ENCODE data around the gene SMIM24.
"Not testable (repeated sequence)": the region's sequence is repeated elsewhere in the genome, so short reads cannot be mapped to it uniquely, and the experiment has no call there.

Gene SMIM24

GRCh38 chr19:3513229-3514140 is 33.2 kb upstream of the SMIM24 start:
- Histone ChIP-seq H3K36me3 (ENCODE audit: control insufficient read depth, insufficient read depth, low read length) (peaks cover 12% of the 10 kb centered on the region), H3K4me1 (ENCODE audit: control insufficient read depth, insufficient read depth, low read length) (peaks cover 3% of the 10 kb centered on the region), H3K27ac (ENCODE audit: low read depth, low read length) (no peak overlapping the region), H3K9ac (ENCODE audit: low read depth, low read length) (no peak overlapping the region), H3K4me3 (ENCODE audit: low read depth, low read length) (no peak overlapping the region), H3K9me3 (ENCODE audit: control insufficient read depth, insufficient read depth, low read length) (no peaks in the 10 kb centered on the region), H3K27me3 (ENCODE audit: control insufficient read depth, insufficient read depth, low read length) (no peaks in the 10 kb centered on the region)

GRCh38 chr19:3512562-3513228 is 32.4 kb upstream of the SMIM24 start:
- peaks cover under 1% of the 10 kb centered on the region; the same call in 1 of the 2 replicates for H3K4me1 ChIP-seq (ENCODE audit: control insufficient read depth, insufficient read depth, low read length)
- peaks cover 12% of the 10 kb centered on the region for H3K36me3 ChIP-seq (ENCODE audit: control insufficient read depth, insufficient read depth, low read length)
- no peak overlapping the region for H3K9ac ChIP-seq (ENCODE audit: low read depth, low read length)
- no peak overlapping the region for H3K4me3 ChIP-seq (ENCODE audit: low read depth, low read length)
- H3K27me3 ChIP-seq (ENCODE audit: control insufficient read depth, insufficient read depth, low read length): no peaks in the 10 kb centered on the region
- no peaks in the 10 kb centered on the region for H3K9me3 ChIP-seq (ENCODE audit: control insufficient read depth, insufficient read depth, low read length)
- no peak overlapping the region for H3K27ac ChIP-seq (ENCODE audit: low read depth, low read length)

- no peak overlapping the region for H3K27ac ChIP-seq (ENCODE audit: low read depth, low read length)
- peaks cover 2% of the 10 kb centered on the region; the same call in 1 of the 2 replicates for H3K4me1 ChIP-seq (ENCODE audit: control insufficient read depth, insufficient read depth, low read length)
- no peaks in the 10 kb centered on the region for H3K27me3 ChIP-seq (ENCODE audit: control insufficient read depth, insufficient read depth, low read length)
- H3K9ac ChIP-seq (ENCODE audit: low read depth, low read length): no peak overlapping the region
- H3K4me3 ChIP-seq (ENCODE audit: low read depth, low read length): no peak overlapping the region
- no peaks in the 10 kb centered on the region for H3K9me3 ChIP-seq (ENCODE audit: control insufficient read depth, insufficient read depth, low read length)
- peaks cover 12% of the 10 kb centered on the region for H3K36me3 ChIP-seq (ENCODE audit: control insufficient read depth, insufficient read depth, low read length)
Observed at GRCh38 chr19:3511506-3512251, 31.4 kb upstream of the SMIM24 start.

DNA sequence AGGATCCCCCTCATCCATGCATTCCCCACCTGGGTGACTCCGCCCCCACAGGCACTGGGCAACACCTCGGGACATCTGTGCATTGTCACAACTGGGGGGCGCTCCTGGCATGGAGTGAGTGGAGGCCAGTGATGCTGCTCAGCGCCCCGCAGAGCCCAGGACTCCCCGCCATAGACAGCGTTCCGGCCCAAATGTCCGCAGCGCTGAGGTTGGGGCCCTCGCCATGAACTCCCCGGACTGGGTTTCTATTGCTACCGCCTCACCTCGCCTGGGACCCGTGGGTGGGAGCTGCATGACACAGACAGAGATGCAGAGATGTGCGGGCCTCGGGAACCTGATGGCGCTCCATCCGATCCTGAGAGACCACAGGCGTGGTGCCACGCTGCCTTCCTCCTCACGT is 30.4 kb upstream of the SMIM24 start:
- no peak overlapping the region for H3K4me3 ChIP-seq (ENCODE audit: low read depth, low read length)
- H3K9ac ChIP-seq (ENCODE audit: low read depth, low read length): no peak overlapping the region
- no peaks in the 10 kb centered on the region for H3K9me3 ChIP-seq (ENCODE audit: control insufficient read depth, insufficient read depth, low read length)
- H3K36me3 ChIP-seq (ENCODE audit: control insufficient read depth, insufficient read depth, low read length): peaks cover 12% of the 10 kb centered on the region
- H3K27me3 ChIP-seq (ENCODE audit: control insufficient read depth, insufficient read depth, low read length): no peaks in the 10 kb centered on the region
- no peak overlapping the region for H3K27ac ChIP-seq (ENCODE audit: low read depth, low read length)
- H3K4me1 ChIP-seq (ENCODE audit: control insufficient read depth, insufficient read depth, low read length): peaks cover 2% of the 10 kb centered on the region; the same call in 1 of the 2 replicates

- Histone ChIP-seq H3K9me3 (ENCODE audit: control insufficient read depth, insufficient read depth, low read length) (no peaks in the 10 kb centered on the region), H3K4me1 (ENCODE audit: control insufficient read depth, insufficient read depth, low read length) (0 out of 2 replicates have a peak, but pooled peaks cover 2% of the 10 kb centered on the region), H3K27me3 (ENCODE audit: control insufficient read depth, insufficient read depth, low read length) (no peaks in the 10 kb centered on the region), H3K4me3 (ENCODE audit: low read depth, low read length) (no peak overlapping the region), H3K36me3 (ENCODE audit: control insufficient read depth, insufficient read depth, low read length) (peaks cover 12% of the 10 kb centered on the region), H3K9ac (ENCODE audit: low read depth, low read length) (no peak overlapping the region), H3K27ac (ENCODE audit: low read depth, low read length) (no peak overlapping the region)
Observed at GRCh38 chr19:3509566-3509989, 29.3 kb upstream of the SMIM24 start.

DNA sequence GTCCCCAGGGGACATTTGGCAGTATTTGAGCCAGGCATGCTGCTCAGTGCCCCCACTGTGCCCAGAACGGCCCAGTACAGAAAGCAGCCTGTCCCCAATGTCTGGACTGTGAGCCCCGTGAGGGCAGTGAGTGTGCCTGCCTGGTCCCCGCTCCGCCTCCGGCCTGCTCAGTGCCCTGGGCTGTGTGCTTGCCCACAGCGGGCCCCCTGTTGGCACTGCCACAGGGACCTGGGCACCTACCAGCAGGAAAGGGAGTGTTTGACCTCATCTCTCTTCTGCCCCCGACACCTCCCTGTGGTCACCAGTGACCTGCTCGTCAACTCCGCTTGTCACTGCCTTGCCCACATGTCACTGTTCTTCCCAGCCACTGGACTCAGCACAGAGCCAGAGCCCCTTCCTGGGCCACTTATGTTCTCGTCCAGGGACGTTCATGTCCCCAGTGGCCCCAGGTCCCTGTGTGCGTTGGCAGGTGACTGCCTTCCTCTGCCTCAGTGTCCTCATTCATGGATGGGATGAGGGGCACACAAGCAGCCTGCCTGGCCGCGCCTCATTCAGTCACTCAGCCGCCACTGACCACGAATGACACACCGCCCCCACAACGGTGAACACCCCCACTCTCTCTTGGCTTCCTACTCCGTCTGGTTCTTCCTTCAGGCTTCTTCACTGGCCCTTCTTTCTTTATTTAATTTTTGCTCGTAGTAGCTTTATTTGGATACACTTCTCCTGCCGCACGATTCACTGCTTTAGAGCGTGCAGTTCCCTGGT is 28.6 kb upstream of the SMIM24 start:
- Histone ChIP-seq H3K9me3 (ENCODE audit: control insufficient read depth, insufficient read depth, low read length) (no peaks in the 10 kb centered on the region), H3K27me3 (ENCODE audit: control insufficient read depth, insufficient read depth, low read length) (no peaks in the 10 kb centered on the region), H3K27ac (ENCODE audit: low read depth, low read length) (no peak overlapping the region), H3K36me3 (ENCODE audit: control insufficient read depth, insufficient read depth, low read length) (peaks cover 12% of the 10 kb centered on the region), H3K4me1 (ENCODE audit: control insufficient read depth, insufficient read depth, low read length) (0 out of 2 replicates have a peak, but pooled peaks cover 2% of the 10 kb centered on the region), H3K4me3 (ENCODE audit: low read depth, low read length) (no peak overlapping the region), H3K9ac (ENCODE audit: low read depth, low read length) (no peak overlapping the region)

GRCh38 chr19:3508121-3508661 is 27.9 kb upstream of the SMIM24 start:
- not testable (repeated sequence) for H3K27ac ChIP-seq (ENCODE audit: low read depth, low read length); H3K4me1 ChIP-seq (ENCODE audit: control insufficient read depth, insufficient read depth, low read length); H3K9ac ChIP-seq (ENCODE audit: low read depth, low read length); H3K9me3 ChIP-seq (ENCODE audit: control insufficient read depth, insufficient read depth, low read length); H3K4me3 ChIP-seq (ENCODE audit: low read depth, low read length); H3K27me3 ChIP-seq (ENCODE audit: control insufficient read depth, insufficient read depth, low read length)
- peaks cover 12% of the 10 kb centered on the region for H3K36me3 ChIP-seq (ENCODE audit: control insufficient read depth, insufficient read depth, low read length)

GRCh38 chr19:3507371-3508120 is 27.2 kb upstream of the SMIM24 start:
- H3K27ac ChIP-seq (ENCODE audit: low read depth, low read length): peak overlapping the region; percentile 58
- H3K27me3 ChIP-seq (ENCODE audit: control insufficient read depth, insufficient read depth, low read length): no peaks in the 10 kb centered on the region
- peak overlapping the region; percentile 77 for H3K4me3 ChIP-seq (ENCODE audit: low read depth, low read length)
- 0 out of 2 replicates have a peak, but pooled peaks cover 2% of the 10 kb centered on the region for H3K4me1 ChIP-seq (ENCODE audit: control insufficient read depth, insufficient read depth, low read length)
- peaks cover 12% of the 10 kb centered on the region for H3K36me3 ChIP-seq (ENCODE audit: control insufficient read depth, insufficient read depth, low read length)
- no peaks in the 10 kb centered on the region for H3K9me3 ChIP-seq (ENCODE audit: control insufficient read depth, insufficient read depth, low read length)
- no peak overlapping the region for H3K9ac ChIP-seq (ENCODE audit: low read depth, low read length)

DNA sequence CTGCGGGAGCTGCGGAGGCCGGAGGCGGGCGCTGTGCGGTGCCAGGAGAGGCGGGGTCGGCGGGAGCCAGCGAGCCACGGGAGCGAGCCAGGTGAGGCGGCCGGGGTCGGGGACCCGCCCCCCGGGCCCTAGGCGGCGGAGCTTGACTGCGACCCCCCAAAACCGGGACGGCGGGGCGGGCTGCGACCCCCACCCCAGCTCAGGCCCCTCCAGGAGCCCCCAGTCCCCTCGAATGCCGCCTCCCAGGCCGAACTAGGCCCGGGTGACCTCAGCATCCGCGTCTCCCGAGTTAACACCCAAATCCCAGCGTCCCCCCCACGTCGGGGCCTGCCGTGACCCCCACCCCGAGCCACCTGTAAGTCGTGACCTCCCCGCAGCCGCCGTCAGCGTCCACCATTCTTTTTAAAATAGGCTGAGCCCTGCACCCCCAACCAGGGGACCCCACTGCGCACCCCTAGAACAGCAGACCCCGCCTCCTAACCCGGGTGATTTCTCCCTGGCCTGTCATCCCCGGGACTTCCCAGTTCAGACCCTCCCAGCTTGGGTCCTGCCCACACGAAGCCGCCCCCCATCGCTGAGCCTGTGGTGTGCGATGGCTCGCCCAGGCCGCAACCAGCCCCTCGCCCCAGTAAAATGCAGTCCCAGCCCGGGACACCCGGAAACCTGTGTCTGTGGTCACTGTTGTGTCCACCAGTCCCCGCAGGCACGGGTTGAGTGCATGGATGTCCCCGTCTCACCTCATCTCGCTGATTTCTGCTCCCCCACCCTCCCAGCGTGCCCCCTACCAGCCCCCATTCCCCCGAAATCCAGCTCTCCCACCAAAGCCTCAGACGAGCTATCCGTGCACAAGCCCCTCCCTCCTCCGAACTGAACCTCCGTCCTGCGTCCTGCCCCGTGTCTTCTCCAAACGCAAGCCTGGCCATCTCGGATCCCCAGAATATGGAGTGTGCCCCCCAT is 26.3 kb upstream of the SMIM24 start:
- Histone ChIP-seq H3K27ac (ENCODE audit: low read depth, low read length) (peak overlapping the region; percentile 63), H3K4me1 (ENCODE audit: control insufficient read depth, insufficient read depth, low read length) (0 out of 2 replicates have a peak, but pooled peaks cover 2% of the 10 kb centered on the region), H3K27me3 (ENCODE audit: control insufficient read depth, insufficient read depth, low read length) (no peaks in the 10 kb centered on the region), H3K9me3 (ENCODE audit: control insufficient read depth, insufficient read depth, low read length) (no peaks in the 10 kb centered on the region), H3K4me3 (ENCODE audit: low read depth, low read length) (peak overlapping the region; percentile 77), H3K36me3 (ENCODE audit: control insufficient read depth, insufficient read depth, low read length) (peaks cover 12% of the 10 kb centered on the region), H3K9ac (ENCODE audit: low read depth, low read length) (no peak overlapping the region)
